ENCODE measurements around the gene MFSD2B. TPM values are rescaled to one million over a fixed set of nuclear protein-coding genes. Genes with fewer than 3 reads are reported as not detected.

The MFSD2B gene
- total RNA-seq, 4 donors from 2014 or later: not detected

DNA sequence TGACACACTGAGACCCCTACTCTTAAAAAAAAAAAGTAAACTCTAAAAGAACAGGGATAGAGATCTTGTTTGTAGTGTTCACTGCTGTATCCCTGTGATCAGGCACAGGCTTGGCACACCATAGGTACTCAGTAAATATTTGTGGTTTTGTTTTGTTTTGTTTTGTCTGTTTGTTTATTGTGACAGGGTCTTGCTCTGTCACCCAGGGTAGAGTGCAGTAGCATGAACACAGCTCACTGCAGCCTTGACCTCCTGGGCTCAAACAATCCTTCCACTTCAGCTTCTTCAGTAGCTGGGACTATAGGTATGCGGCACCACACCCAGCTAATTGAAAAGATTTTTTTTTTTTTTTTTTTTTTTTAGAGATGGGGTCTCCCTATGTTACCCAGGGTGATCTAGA is 43.1 kb downstream of the MFSD2B start:
- intact Hi-C loops (cut with DNase I): no loop called here
- no peak overlapping the region for H3K4me3 ChIP-seq (replicated peaks in 1 of 3)
- H3K4me1 ChIP-seq: peaks cover 8 to 12% of the 10 kb centered on the region in 2 donors
- no peak overlapping the region for H3K27ac ChIP-seq
- no peaks in the 10 kb centered on the region for H3K27me3 ChIP-seq
- TF ChIP-seq, protein P1, sequence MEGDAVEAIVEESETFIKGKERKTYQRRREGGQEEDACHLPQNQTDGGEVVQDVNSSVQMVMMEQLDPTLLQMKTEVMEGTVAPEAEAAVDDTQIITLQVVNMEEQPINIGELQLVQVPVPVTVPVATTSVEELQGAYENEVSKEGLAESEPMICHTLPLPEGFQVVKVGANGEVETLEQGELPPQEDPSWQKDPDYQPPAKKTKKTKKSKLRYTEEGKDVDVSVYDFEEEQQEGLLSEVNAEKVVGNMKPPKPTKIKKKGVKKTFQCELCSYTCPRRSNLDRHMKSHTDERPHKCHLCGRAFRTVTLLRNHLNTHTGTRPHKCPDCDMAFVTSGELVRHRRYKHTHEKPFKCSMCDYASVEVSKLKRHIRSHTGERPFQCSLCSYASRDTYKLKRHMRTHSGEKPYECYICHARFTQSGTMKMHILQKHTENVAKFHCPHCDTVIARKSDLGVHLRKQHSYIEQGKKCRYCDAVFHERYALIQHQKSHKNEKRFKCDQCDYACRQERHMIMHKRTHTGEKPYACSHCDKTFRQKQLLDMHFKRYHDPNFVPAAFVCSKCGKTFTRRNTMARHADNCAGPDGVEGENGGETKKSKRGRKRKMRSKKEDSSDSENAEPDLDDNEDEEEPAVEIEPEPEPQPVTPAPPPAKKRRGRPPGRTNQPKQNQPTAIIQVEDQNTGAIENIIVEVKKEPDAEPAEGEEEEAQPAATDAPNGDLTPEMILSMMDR (IDR thresholded peaks at IDR 0.05): no peak
- no peak for TF ChIP-seq POLR2A (IDR thresholded peaks at IDR 0.05)
- H3K9me3 ChIP-seq: no peaks in the 10 kb centered on the region
- no peak for DNase-seq
- 94% methylated on average over 1 of the region's 1 CpG for WGBS, 2 donors
- H3K36me3 ChIP-seq: no peaks in the 10 kb centered on the region

GRCh38 chr2:24054366-24055010 is 44.6 kb downstream of the MFSD2B start:
- no peaks in the 10 kb centered on the region for H3K9me3 ChIP-seq
- 77 to 81% methylated on average over 5 to 8 of the region's 8 CpGs for WGBS, 2 donors
- H3K27ac ChIP-seq: no peak overlapping the region
- peaks cover 0 to 4% of the 10 kb centered on the region in 2 donors for H3K4me1 ChIP-seq
- intact Hi-C loops (cut with DNase I): no loop called here
- no peak overlapping the region for H3K4me3 ChIP-seq (replicated peaks in 1 of 3)
- H3K36me3 ChIP-seq: no peaks in the 10 kb centered on the region
- DNase-seq: no peak
- no peak for TF ChIP-seq POLR2A (IDR thresholded peaks at IDR 0.05)
- TF ChIP-seq, protein P1 (IDR thresholded peaks at IDR 0.05): no peak
- H3K27me3 ChIP-seq: no peaks in the 10 kb centered on the region

- 94 to 97% methylated on average over 6 of the region's 6 CpGs for WGBS, 2 donors
- Histone ChIP-seq H3K4me3 (replicated peaks in 1 of 3) (no peak overlapping the region), H3K27ac (no peak overlapping the region), H3K36me3 (no peaks in the 10 kb centered on the region), H3K9me3 (no peaks in the 10 kb centered on the region), H3K4me1 (no peaks in the 10 kb centered on the region), H3K27me3 (no peaks in the 10 kb centered on the region)
- DNase-seq: no peak
- intact Hi-C loops (cut with DNase I): no loop called here
- no peak for TF ChIP-seq POLR2A (IDR thresholded peaks at IDR 0.05)
- TF ChIP-seq, protein P1 (IDR thresholded peaks at IDR 0.05): no peak
Measured at GRCh38 chr2:24055750-24056149, 45.9 kb downstream of the MFSD2B start.

DNA sequence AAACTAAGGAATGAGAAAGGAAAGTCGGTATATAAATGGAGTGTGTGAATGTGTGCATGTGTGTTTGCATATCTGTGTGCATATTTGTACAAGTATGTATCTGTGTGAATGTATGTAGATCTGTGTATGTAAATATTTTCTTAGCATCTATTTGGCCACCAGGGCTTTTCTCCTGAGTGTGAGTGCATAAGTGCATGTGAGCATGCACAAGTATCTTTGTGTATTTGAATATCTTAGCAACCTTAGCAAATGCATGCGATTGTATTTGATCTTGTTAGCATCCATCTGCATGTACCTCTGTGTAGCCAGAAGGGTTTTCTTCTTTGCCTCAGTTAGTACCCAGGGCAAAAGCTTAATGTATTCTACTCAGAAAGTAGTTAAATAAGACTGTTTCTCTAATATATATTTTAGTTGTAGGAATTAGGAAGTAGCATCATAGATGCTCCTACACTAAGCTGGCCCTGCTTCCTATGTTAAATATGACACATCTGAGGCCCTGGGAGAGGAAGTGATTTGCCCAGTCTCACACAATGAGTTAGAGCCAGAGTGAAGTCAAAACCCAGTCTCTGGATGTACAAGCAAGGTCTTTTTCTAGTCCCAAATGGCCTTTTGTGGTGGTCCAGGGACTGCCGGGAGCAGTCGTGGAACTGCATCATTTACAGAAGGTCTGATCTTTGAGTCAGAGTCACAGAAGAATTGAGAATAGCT is 48.8 kb downstream of the MFSD2B start:
- intact Hi-C loops (cut with DNase I): no loop called here
- H3K4me1 ChIP-seq: no peaks in the 10 kb centered on the region
- TF ChIP-seq, protein P1 (IDR thresholded peaks at IDR 0.05): no peak
- TF ChIP-seq POLR2A (IDR thresholded peaks at IDR 0.05): no peak
- H3K27ac ChIP-seq: no peak overlapping the region
- H3K4me3 ChIP-seq (replicated peaks in 1 of 3): no peak overlapping the region
- H3K9me3 ChIP-seq: no peaks in the 10 kb centered on the region
- no peak for DNase-seq
- WGBS, 2 donors: 86 to 87% methylated on average over 4 of the region's 4 CpGs
- H3K36me3 ChIP-seq: no peaks in the 10 kb centered on the region
- H3K27me3 ChIP-seq: no peaks in the 10 kb centered on the region

DNA sequence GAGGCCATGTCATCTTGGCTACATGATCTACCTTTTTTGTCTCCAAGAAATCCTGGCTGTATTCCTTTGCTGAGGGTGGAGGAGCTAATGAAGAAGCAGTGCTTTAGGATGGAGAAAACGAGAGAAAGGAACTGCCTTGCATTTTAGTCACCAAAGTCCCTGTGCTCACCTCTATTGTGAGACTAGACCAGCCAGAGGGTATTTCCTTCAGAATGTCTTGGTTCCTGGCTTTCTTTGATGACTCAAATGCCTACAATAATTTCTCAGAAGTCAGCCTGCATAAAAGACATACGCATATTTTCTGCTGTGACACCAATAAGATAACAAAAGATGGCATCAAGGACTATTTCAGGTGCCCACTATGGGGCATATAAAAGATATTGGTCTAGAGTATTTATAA is 55.5 kb downstream of the MFSD2B start:
- H3K36me3 ChIP-seq: peaks cover 16 to 36% of the 10 kb centered on the region in 2 donors
- no peaks in the 10 kb centered on the region for H3K4me1 ChIP-seq
- TF ChIP-seq POLR2A (IDR thresholded peaks at IDR 0.05): no peak
- TF ChIP-seq, protein P1 (IDR thresholded peaks at IDR 0.05): no peak
- DNase-seq: no peak
- no peaks in the 10 kb centered on the region for H3K9me3 ChIP-seq
- intact Hi-C loops (cut with DNase I): no loop called here
- no peak overlapping the region for H3K27ac ChIP-seq
- H3K4me3 ChIP-seq (replicated peaks in 1 of 3): no peak overlapping the region
- no peaks in the 10 kb centered on the region for H3K27me3 ChIP-seq
- 84 to 85% methylated on average over 2 of the region's 2 CpGs for WGBS, 2 donors
